ENCODE measurements around the gene RNF31. TPM values are rescaled to one million over a fixed set of nuclear protein-coding genes. Genes with fewer than 3 reads are reported as not detected.
A peak's percentile ranks its signal among the peaks of the same experiment; 100 is the strongest.

The RNF31 gene
- total RNA-seq, 4 donors from 2014 or later, result 19.0 to 38.9 (median 32.0) TPM

DNA sequence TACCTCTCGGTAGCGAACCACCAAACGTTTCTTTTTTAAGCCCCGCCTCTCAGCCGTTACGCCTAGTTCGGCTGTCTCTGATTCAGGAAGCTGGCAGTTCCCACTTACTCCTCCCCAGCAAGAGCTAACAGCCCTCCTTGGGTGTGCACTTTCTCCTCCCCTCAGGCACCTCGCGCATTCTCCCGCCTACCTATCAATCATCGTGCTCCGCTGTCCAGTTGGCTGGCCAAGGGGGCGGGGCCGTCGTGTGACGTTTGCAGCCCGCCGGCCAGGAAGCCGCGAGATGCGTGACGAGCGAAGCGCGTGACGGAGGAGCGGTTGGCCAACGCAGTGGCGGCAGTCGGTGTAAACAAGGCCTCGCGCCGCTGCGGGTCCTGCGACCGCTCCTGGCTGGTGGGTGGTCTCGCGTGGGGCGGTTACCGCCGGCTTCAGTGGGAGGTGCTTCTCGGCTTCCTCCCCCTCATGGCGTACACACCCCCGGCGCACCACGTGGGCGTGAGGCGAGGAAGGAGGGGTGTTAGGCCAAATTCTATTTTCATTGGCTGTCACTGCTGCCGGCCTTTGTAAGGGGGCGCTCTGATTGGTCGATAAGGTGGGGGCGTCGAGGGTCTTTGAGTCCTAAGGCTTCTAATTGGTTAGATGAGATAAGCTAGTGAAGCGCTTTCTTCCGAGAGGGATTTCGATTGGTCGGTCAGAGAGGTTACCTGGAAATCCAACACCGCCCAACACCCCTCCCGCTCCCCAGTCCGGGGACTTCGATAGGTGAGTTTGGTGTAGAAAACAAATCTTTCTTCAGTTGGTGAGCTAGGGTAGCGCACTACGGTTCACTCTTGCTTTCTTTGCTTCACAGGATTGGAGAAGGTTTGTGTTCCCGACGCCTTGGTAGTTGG lies 32.5 kb upstream of the RNF31 start, which contains the start of the genes DCAF11 and NRL:
TSS of gene DCAF11 (plus strand) at position 246 of the 890 bp plus-strand sequence. CDS start 818 bp downstream, outside the sequence.
TSS of gene NRL (minus strand) at position 418 of the 890 bp plus-strand sequence. CDS start 32,101 bp downstream, outside the sequence.
- ATAC-seq, result peak; percentile 95
- H3K36me3 ChIP-seq, result peaks cover 0 to 30% of the 10 kb centered on the region in 2 donors
- TF ChIP-seq EP300 (IDR thresholded peaks at IDR 0.05) (peak; percentile 24), POLR2AphosphoS5 (IDR thresholded peaks at IDR 0.05) (peak; percentile 89), POLR2A (IDR thresholded peaks at IDR 0.05) (peak in 1 of 2 donors; percentile 13)
- TF ChIP-seq, protein P1, sequence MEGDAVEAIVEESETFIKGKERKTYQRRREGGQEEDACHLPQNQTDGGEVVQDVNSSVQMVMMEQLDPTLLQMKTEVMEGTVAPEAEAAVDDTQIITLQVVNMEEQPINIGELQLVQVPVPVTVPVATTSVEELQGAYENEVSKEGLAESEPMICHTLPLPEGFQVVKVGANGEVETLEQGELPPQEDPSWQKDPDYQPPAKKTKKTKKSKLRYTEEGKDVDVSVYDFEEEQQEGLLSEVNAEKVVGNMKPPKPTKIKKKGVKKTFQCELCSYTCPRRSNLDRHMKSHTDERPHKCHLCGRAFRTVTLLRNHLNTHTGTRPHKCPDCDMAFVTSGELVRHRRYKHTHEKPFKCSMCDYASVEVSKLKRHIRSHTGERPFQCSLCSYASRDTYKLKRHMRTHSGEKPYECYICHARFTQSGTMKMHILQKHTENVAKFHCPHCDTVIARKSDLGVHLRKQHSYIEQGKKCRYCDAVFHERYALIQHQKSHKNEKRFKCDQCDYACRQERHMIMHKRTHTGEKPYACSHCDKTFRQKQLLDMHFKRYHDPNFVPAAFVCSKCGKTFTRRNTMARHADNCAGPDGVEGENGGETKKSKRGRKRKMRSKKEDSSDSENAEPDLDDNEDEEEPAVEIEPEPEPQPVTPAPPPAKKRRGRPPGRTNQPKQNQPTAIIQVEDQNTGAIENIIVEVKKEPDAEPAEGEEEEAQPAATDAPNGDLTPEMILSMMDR (IDR thresholded peaks at IDR 0.05), result peak in 1 of 4 experiments; percentile 29
- WGBS, 2 donors (ENCODE audit: low coverage in 1 of 2), result 0 to 4% methylated on average over 4 to 8 of the region's 65 CpGs
- H3K9me3 ChIP-seq, result no peaks in the 10 kb centered on the region
- peak within 1 kb of the TSS; percentile 89 to 100 (median 98) for H3K27ac ChIP-seq
- H3K4me3 ChIP-seq, result peak within 1 kb of the TSS; percentile 62 to 63
- no peaks in the 10 kb centered on the region for H3K27me3 ChIP-seq
- peaks cover 0 to 29% (median 10%) of the 10 kb centered on the region in 3 donors for H3K4me1 ChIP-seq

DNA sequence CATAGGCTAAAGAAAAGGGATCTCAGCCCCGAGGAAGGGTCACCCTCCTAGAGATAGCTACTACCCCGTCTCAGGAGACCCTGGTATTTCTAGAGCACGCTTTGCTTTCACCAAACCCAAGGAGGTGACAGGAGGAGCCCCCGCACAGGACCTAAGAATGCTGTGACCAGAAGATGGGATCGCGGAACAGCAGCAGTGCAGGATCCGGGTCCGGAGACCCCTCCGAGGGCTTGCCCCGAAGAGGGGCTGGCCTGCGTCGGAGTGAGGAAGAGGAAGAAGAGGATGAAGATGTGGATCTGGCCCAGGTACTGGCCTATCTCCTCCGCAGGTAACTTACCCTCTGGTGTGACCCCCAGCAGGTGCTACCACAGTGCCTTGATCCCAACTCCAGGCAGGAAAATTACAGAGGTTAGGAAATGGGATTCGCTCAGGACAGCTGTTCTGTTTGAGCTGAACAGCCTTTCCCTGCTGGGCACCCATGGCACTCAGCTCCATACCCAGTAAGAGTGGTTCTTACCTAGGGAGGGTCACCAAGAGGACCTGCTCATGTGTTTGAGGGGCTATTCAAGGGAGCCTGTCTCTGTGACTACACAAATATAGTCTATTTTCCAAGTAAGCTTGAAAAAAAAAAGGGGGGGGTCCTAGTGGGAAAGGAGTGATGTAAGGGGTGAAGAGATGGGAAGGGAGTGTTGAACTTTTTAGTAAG lies 31.7 kb upstream of the RNF31 start:
- Histone ChIP-seq H3K4me1 (peaks cover 0 to 29% (median 10%) of the 10 kb centered on the region in 3 donors), H3K27ac (peak overlapping the region; percentile 70 to 100 (median 98)), H3K4me3 (peak overlapping the region; percentile 36 to 63), H3K27me3 (no peaks in the 10 kb centered on the region), H3K36me3 (peaks cover 0 to 38% of the 10 kb centered on the region in 2 donors), H3K9me3 (no peaks in the 10 kb centered on the region)
- 0 to 7% methylated on average over 1 to 3 of the region's 14 CpGs for WGBS, 2 donors (ENCODE audit: low coverage in 1 of 2)
- ATAC-seq, result no peak
- no peak for TF ChIP-seq POLR2A (IDR thresholded peaks at IDR 0.05)
- no peak for TF ChIP-seq POLR2AphosphoS5 (IDR thresholded peaks at IDR 0.05)

DNA sequence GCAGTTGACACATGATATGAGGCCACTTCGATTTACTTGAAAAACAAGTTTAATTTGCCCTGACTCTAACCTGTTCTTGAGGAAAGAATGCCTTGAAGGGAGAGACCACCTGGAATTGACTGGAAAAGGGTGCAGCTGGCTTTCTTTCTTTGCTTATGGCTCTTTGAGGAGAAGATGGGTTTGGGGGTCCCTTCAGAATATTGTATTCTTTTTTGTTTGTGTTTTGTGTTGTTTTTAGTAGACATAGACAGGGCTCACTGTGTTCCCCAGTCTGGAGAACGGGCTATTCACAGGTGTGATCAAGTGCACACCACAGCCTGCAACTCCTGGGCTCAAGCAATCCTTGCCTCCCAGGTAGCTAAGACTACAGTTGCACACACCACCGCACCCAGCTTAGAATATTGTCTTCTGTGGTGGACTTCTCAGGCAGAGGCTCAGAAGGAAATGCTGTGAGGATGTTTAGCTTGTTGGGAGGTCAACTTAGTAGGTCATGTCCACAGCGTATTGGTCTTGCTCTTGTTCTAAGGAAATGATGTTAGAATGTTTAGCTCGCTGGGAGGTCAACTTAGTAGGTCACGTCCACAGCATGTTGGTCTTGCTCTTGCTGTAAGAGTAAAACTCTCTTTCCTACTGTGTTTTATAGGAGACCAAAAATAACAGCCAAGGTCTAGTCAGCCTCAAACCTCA lies 31.0 kb upstream of the RNF31 start:
- no peak for ATAC-seq
- Histone ChIP-seq H3K4me3 (peak overlapping the region in 1 of 2 donors; percentile 63), H3K4me1 (peaks cover 0 to 29% (median 10%) of the 10 kb centered on the region in 3 donors), H3K27me3 (no peaks in the 10 kb centered on the region), H3K36me3 (peaks cover 0 to 45% of the 10 kb centered on the region in 2 donors), H3K9me3 (no peaks in the 10 kb centered on the region), H3K27ac (no peak overlapping the region)
- TF ChIP-seq, protein P1 (IDR thresholded peaks at IDR 0.05), result no peak
- TF ChIP-seq POLR2AphosphoS5 (IDR thresholded peaks at IDR 0.05) (no peak), POLR2A (IDR thresholded peaks at IDR 0.05) (no peak), EP300 (IDR thresholded peaks at IDR 0.05) (no peak)
- WGBS, 2 donors (ENCODE audit: low coverage in 1 of 2), result 55 to 87% methylated on average over 2 to 5 of the region's 6 CpGs

DNA sequence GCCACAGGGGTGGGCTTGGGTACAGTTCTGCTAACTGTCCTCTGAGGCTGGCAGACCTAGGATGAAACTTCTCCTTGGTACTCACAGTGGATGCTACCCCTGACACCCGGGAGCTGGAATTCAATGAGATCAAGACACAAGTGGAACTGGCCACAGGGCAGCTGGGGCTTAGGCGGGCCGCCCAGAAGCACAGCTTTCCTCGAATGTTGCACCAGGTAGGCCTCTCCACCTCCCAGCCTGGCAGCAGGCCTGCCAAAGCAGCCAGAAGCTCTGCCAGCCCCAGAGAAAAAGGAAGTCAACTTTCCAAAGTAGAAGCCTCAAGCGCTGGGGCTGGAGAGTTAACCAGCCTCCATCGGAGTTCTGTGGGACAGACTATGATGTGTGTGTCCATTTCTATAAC lies 30.1 kb upstream of the RNF31 start:
- no peak overlapping the region for H3K4me3 ChIP-seq
- no peaks in the 10 kb centered on the region for H3K9me3 ChIP-seq
- TF ChIP-seq, protein P1 (IDR thresholded peaks at IDR 0.05), result no peak
- TF ChIP-seq EP300 (IDR thresholded peaks at IDR 0.05) (no peak), POLR2AphosphoS5 (IDR thresholded peaks at IDR 0.05) (no peak), POLR2A (IDR thresholded peaks at IDR 0.05) (no peak)
- no peak for ATAC-seq
- no peak overlapping the region for H3K27ac ChIP-seq
- 85 to 100% methylated on average over 2 to 5 of the region's 6 CpGs for WGBS, 2 donors (ENCODE audit: low coverage in 1 of 2)
- H3K4me1 ChIP-seq, result peaks cover 0 to 29% (median 10%) of the 10 kb centered on the region in 3 donors
- H3K27me3 ChIP-seq, result no peaks in the 10 kb centered on the region
- H3K36me3 ChIP-seq, result peaks cover 0 to 54% of the 10 kb centered on the region in 2 donors

Data from gastroesophageal sphincter (tissue), 4 donors.